ENCODE data around the gene PEX11B.

Gene PEX11B

DNA sequence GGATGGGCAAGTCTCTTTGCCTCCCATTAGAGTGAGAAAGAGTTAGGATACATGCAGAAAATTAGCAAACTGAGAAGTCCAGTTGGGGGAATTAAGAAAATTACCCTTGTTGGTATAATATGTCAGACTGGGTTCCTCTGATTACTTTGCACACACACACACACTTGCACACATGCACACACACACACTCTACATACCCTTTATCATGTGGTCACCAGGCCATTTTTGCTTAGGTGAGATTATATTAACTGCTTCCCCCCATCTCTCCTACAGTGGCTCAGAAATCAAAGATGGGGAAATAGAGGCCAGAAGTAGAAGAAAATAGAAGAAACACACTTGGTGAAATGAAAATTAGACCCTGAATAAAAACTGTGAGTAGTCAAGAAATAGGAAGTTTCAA is 40.2 kb upstream of the PEX11B start:
- no peak overlapping the region for H3K4me3 ChIP-seq (ENCODE audit: low read depth, low read length)
- TF ChIP-seq, protein P1, sequence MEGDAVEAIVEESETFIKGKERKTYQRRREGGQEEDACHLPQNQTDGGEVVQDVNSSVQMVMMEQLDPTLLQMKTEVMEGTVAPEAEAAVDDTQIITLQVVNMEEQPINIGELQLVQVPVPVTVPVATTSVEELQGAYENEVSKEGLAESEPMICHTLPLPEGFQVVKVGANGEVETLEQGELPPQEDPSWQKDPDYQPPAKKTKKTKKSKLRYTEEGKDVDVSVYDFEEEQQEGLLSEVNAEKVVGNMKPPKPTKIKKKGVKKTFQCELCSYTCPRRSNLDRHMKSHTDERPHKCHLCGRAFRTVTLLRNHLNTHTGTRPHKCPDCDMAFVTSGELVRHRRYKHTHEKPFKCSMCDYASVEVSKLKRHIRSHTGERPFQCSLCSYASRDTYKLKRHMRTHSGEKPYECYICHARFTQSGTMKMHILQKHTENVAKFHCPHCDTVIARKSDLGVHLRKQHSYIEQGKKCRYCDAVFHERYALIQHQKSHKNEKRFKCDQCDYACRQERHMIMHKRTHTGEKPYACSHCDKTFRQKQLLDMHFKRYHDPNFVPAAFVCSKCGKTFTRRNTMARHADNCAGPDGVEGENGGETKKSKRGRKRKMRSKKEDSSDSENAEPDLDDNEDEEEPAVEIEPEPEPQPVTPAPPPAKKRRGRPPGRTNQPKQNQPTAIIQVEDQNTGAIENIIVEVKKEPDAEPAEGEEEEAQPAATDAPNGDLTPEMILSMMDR (IDR thresholded peaks at IDR 0.05; ENCODE audit: borderline replicate concordance, insufficient read depth, low read depth, low read length) = no peak

DNA sequence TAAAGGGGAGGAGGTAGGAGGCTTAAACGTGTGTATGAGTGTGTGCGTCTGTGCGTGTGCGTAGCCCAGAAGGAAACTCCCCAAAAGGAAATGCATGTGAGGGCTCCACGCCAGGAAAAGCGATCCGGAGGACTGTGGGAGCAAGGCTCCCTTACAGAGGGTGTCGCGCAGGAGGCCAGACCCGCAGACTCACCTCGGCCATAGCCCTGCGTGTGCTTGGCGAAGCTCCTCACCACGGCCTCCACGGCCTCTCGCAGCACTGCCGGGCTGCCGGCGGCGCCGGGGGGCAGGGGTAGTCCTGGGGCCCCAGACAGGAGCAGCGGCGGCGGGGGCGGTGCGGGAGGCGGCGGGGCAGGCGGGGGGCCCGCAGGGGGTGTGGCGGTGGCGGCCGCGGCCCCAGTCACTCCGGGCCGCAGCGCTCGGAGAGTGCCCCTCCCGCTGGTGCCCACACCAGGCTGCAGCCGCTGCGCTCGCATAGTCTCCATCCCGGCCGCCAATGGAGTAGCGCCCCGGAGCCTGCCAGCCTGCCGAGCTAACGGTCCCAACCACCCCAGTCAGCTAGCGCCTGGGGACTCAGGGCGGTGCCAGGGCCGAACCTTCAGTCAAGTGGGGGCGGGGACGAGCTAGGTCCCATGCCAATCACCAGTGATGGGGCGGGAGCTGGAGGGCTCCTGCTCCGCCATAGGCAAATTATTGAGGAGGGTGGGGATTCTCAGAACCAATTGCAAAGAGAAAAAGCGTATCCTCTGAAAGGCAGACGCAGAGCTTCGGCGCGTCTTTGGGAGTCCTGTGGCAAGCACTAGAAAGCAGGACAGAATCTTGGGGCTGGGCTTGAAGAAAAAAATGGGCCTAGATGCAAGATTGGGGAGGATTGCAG is 39.2 kb upstream of the PEX11B start, which contains the start of gene LIX1L:
LIX1L (minus strand) TSS at position 575 of the 877 bp plus-strand sequence; CDS start at position 485, 90 bp downstream.
- H3K4me3 ChIP-seq (ENCODE audit: low read depth, low read length) = peak within 1 kb of the TSS; percentile 61
- TF ChIP-seq, protein P1 (IDR thresholded peaks at IDR 0.05; ENCODE audit: borderline replicate concordance, insufficient read depth, low read depth, low read length) = no peak

DNA sequence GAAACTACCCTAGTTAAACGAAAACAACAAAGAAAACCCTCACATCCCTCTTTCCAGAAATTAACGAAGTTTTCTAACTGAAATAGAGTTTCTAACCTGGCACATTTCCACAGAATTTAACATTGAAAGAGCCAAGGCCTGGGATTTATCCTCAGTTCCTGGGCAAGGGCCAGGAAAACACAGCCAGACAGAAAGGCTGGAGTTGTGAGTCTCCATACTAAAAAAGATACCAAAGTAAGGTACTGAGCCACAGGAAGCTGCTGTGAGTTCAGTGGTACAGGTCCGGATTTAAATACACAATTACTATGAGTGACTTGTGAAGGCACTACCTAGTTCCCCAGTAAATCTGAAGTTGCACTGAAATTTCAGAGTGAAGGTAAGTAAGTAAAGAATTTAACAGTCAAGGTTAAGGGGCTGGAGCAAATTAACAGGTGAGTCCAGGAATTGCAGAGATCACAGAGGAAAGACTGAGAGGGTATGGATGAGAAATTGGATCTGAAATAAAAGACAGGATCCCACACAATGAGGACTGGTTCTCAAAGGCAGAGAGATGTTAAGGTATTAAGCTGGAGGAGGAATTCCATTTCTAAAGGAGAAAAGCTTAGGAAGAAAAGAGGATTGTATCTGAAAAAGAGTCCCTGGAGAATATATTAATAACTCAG is 38.4 kb upstream of the PEX11B start:
- TF ChIP-seq, protein P1 (IDR thresholded peaks at IDR 0.05; ENCODE audit: borderline replicate concordance, insufficient read depth, low read depth, low read length) = no peak
- H3K4me3 ChIP-seq (ENCODE audit: low read depth, low read length) = peak overlapping the region; percentile 61

DNA sequence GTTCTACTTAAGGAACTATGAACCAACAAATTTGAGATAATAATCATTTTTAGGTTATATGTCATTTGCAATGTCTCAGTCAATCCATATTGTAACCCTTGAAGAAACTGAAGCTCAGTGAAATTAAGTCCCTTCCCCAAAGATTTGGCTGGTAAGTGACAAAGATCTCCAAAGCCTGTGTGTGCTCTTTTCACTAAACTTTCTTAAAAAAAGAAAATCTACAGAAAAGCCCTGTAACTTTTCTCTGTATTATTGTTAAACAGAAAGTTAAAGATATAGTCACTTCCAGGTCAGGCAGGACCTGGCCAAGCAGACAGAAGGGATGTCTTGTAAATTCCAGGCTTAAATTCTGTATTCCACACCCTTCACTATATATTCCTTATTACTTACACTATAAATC is 37.8 kb upstream of the PEX11B start:
- H3K4me3 ChIP-seq (ENCODE audit: low read depth, low read length) = peak overlapping the region; percentile 61
- TF ChIP-seq, protein P1 (IDR thresholded peaks at IDR 0.05; ENCODE audit: borderline replicate concordance, insufficient read depth, low read depth, low read length) = no peak

DNA sequence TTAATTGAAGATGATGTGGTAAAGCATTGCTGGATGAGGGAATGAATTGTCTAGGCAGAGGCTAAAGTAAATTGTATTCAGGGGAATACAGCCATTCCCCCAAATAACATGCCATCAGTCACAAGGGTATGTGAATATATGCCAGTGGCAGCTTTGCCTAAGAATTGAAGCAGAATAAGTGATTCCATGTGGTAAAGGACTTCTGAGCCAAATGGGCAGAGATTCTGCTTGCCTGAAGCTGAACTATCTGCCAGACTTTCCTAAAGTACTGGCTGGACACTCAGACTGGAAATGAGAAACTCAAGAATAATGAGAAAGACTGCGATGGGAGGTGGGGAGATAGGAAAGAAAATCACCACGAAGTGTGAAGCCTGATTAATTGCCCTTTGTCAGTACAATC is 36.9 kb upstream of the PEX11B start:
- TF ChIP-seq, protein P1 (IDR thresholded peaks at IDR 0.05; ENCODE audit: borderline replicate concordance, insufficient read depth, low read depth, low read length) = no peak
- H3K4me3 ChIP-seq (ENCODE audit: low read depth, low read length) = no peak overlapping the region

DNA sequence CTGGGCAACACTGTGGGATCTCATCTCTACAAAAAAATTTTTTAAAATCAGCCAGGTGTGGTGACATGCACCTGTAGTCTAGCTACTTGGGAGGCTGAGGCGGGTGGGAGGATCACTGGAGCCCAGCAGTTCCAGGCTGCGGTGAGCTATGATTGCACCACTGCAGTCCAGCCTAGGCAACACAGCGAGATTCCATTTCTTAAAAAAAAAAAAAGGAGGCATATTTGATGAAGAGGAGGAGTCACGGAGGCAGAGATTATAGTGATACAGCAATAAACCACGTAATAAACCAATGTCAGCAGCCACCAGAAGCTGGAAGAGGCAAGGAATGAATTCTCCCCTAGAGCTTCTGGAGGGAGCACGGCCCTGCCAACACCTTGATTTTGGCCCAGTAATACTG is 35.3 kb upstream of the PEX11B start:
- TF ChIP-seq, protein P1 (IDR thresholded peaks at IDR 0.05; ENCODE audit: borderline replicate concordance, insufficient read depth, low read depth, low read length) = no peak
- H3K4me3 ChIP-seq (ENCODE audit: low read depth, low read length) = no peak overlapping the region

All from GM12875 (cell line).